DOHH2 (cell line): Measurements from ENCODE around the gene IER2.
"Not testable (repeated sequence)": the region's sequence is repeated elsewhere in the genome, so short reads cannot be mapped to it uniquely, and the experiment has no call there.

ENCODE experiments used
- H3F3A ChIP-seq: fragments of 200-600 bp; sonication (generic), shearing (Covaris generic); 2 replicates; pipeline ENCODE4 v1.6.0; 2016; ENCODE audit warnings: antibody characterized with exemption, mild to moderate bottlenecking; ENCODE audit not compliant: control insufficient read depth, insufficient read depth
- H3K27ac ChIP-seq: fragments of 200-600 bp; sonication (generic); 2 replicates; pipeline ENCODE4 v1.5.1; 2014; ENCODE audit warnings: low read depth, mild to moderate bottlenecking, low read length, moderate library complexity
- H3K27me3 ChIP-seq: fragments of 200-600 bp; sonication (generic); 2 replicates; pipeline ENCODE4 v1.6.1; 2014; ENCODE audit warnings: mild to moderate bottlenecking, low read length, mixed read lengths; ENCODE audit not compliant: control insufficient read depth
- H3K36me3 ChIP-seq: fragments of 200-600 bp; sonication (generic); 2 replicates; pipeline ENCODE4 v1.6.1; 2014; ENCODE audit warnings: mild to moderate bottlenecking, low read length, moderate library complexity, mixed read lengths; ENCODE audit not compliant: control insufficient read depth
- H3K4me1 ChIP-seq: fragments of 200-600 bp; sonication (generic); 2 replicates; pipeline ENCODE4 v1.6.1; 2014; ENCODE audit warnings: mild to moderate bottlenecking, low read length, mixed read lengths; ENCODE audit not compliant: control insufficient read depth
- H3K4me2 ChIP-seq: fragments of 200-600 bp; sonication (generic); 2 replicates; pipeline ENCODE4 v1.6.0; 2014; ENCODE audit warnings: mild to moderate bottlenecking, low read length, moderate library complexity
- H3K4me3 ChIP-seq: fragments of 200-600 bp; sonication (generic); 2 replicates; pipeline ENCODE4 v1.5.1; 2014; ENCODE audit warnings: mild to moderate bottlenecking, low read length, mixed read lengths
- H3K79me2 ChIP-seq: fragments of 200-600 bp; sonication (generic); 2 replicates; pipeline ENCODE4 v1.6.1; 2014; ENCODE audit warnings: mild to moderate bottlenecking, low read length, mixed read lengths; ENCODE audit not compliant: control insufficient read depth
- H3K9me2 ChIP-seq: fragments of 200-600 bp; sonication (generic); replicated peaks from 2 replicates; pipeline ENCODE4 v1.6.1; 2014; ENCODE audit warnings: mild to moderate bottlenecking, low read length, mixed read lengths; ENCODE audit not compliant: control insufficient read depth
- H3K9me3 ChIP-seq: fragments of 200-600 bp; sonication (generic); 2 replicates; pipeline ENCODE4 v1.6.1; 2014; ENCODE audit warnings: antibody characterized with exemption, low read length, mixed read lengths; ENCODE audit not compliant: control insufficient read depth, insufficient read depth
- H4K20me1 ChIP-seq: fragments of 200-600 bp; sonication (generic); 2 replicates; pipeline ENCODE4 v1.6.0; 2014; ENCODE audit warnings: low read depth, mild to moderate bottlenecking, antibody characterized with exemption, low read length, moderate library complexity; ENCODE audit not compliant: control insufficient read depth, insufficient read depth
- EZH2phosphoT487 ChIP-seq: fragments of 200-600 bp; sonication (generic); IDR thresholded peaks from 2 replicates; pipeline ENCODE4 v1.6.1; 2017; ENCODE audit warnings: borderline replicate concordance, mild to moderate bottlenecking, antibody characterized with exemption, low read length, moderate library complexity, mixed read lengths
- TF ChIP-seq, protein P1 (sequence below): fragments of 200-600 bp; sonication (generic); IDR thresholded peaks from one replicate; pipeline ENCODE4 v1.5.1; 2014; ENCODE audit warnings: antibody characterized with exemption, mild to moderate bottlenecking, low read depth, low read length; ENCODE audit not compliant: poor library complexity, severe bottlenecking

IER2 gene

DNA sequence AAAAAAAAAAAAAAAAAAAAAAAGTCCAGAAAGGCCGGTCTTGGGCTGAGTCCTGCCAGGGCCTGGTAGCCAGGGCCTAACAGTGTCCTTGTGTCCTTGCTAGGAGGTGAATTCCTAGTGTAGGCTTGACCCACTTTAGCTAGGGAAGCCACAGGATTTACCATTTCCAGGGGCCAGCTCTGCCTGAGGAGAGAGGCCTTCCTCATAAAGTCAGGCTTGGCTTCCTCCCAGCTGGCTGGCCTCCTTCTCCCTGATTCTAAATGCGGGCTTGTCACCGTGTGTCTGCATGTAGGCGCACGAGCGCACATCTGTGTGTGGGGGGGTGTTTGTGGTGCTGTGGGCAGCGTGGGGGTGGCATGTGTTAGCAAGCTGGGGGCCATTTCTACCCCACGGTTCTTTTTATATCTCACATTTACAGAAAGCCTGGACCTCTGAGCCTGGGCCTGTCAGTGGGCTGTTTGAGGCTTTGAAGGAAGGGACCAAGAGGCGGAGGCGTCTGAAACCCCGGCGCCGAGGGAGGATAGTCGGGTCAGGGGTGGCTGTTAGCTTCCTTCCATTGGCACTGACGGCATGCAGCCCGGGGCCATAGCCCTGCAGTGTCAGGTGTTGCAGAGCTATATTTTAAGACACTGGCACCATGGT is 31.7 kb downstream of the IER2 start:
- H3K79me2 ChIP-seq: no peaks in the 10 kb centered on the region
- H3K27me3 ChIP-seq: no peaks in the 10 kb centered on the region
- no peaks in the 10 kb centered on the region for H3K36me3 ChIP-seq
- H4K20me1 ChIP-seq: no peaks in the 10 kb centered on the region
- H3K27ac ChIP-seq: no peak overlapping the region
- TF ChIP-seq, protein P1, sequence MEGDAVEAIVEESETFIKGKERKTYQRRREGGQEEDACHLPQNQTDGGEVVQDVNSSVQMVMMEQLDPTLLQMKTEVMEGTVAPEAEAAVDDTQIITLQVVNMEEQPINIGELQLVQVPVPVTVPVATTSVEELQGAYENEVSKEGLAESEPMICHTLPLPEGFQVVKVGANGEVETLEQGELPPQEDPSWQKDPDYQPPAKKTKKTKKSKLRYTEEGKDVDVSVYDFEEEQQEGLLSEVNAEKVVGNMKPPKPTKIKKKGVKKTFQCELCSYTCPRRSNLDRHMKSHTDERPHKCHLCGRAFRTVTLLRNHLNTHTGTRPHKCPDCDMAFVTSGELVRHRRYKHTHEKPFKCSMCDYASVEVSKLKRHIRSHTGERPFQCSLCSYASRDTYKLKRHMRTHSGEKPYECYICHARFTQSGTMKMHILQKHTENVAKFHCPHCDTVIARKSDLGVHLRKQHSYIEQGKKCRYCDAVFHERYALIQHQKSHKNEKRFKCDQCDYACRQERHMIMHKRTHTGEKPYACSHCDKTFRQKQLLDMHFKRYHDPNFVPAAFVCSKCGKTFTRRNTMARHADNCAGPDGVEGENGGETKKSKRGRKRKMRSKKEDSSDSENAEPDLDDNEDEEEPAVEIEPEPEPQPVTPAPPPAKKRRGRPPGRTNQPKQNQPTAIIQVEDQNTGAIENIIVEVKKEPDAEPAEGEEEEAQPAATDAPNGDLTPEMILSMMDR: no peak
- no peak for TF ChIP-seq EZH2phosphoT487
- peak overlapping the region; percentile 50 for H3K4me2 ChIP-seq
- H3K9me3 ChIP-seq: no peaks in the 10 kb centered on the region
- H3K4me1 ChIP-seq: peaks cover 22% of the 10 kb centered on the region
- H3F3A ChIP-seq: no peaks in the 10 kb centered on the region
- H3K4me3 ChIP-seq: peak overlapping the region; percentile 34; the same call in 1 of the 2 replicates
- no peaks in the 10 kb centered on the region for H3K9me2 ChIP-seq

DNA sequence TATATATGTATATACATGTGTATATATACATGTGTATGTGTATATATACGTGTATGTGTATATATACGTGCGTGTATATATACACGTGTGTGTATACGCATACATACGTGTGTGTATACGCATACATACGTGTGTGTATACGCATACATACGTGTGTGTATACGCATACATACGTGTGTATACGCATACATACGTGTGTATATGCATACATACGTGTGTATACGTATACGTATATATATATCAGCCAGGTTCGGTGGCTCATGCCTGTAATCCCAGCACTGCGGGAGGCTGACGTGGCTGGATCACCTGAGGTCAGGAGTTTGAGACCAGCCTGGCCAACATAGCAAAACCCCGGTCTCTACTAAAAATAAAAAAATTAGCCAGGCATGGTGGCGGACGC is 34.7 kb downstream of the IER2 start:
- H3K4me3 ChIP-seq, H3K27ac ChIP-seq, H4K20me1 ChIP-seq, H3K9me2 ChIP-seq, H3K4me2 ChIP-seq, H3K27me3 ChIP-seq, H3K9me3 ChIP-seq, H3K79me2 ChIP-seq, H3K36me3 ChIP-seq, H3F3A ChIP-seq: not testable (repeated sequence)
- peaks cover 20% of the 10 kb centered on the region for H3K4me1 ChIP-seq

DNA sequence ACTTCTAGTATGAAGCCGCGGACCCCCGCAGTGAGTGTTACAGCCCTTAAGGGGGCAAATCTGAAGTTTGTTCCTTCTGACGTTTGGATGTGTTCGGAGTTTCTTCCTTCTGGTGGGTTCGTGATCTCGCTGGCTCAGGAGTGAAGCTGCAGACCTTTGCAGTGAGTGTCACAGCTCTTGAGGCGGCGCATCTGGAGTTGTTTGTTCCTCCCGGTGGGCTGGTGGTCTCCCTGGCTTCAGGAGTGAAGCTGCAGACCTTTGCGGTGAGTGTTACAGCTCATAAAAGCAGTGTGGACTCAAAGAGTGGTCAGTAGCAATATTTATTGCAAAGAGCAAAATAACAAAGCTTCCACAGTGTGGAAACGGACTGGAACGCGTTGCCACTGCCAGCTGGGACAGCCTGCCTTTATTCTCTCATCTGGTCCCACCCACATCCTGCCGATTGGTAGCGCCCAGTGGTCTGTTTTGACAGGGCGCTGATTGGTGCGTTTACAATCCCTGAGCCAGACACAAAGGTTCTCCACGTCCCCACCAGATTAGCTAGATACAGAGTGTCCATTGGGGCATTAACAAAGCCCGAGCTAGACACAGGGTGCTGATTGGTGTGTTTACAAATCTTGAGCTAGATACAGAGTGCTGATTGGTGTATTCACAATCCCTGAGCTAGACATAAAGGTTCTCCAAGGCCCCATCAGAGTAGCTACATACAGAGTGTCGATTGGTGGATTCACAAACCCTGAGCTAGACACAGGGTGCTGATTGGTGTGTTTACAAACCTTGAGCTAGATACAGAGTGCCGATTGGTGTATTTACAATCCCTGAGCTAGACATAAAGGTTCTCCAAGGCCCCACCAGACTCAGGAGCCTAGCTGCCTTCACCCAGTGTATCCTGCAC is 35.8 kb downstream of the IER2 start:
- not testable (repeated sequence) for H3F3A ChIP-seq, H3K4me2 ChIP-seq, H4K20me1 ChIP-seq, H3K79me2 ChIP-seq, H3K4me3 ChIP-seq, H3K9me3 ChIP-seq, H3K36me3 ChIP-seq, H3K27me3 ChIP-seq, H3K9me2 ChIP-seq, H3K27ac ChIP-seq
- H3K4me1 ChIP-seq: peaks cover 15% of the 10 kb centered on the region

DNA sequence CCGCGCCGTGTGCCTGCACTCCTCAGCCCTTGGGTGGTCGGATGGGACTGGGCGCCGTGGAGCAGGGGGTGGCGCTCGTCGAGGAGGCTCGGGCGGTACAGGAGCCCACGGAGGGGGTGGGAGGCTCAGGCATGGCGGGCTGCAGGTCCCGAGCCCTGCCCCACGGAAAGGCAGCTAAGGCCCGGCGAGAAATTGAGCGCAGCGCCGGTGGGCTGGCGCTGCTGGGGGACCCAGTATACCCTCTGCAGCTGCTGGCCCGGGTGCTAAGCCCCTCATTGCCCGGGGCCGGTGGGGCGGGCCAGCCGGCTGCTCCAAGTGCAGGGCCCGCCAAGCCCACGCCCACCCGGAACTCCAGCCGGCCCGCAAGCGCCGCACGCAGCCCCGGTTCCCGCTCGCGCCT is 36.5 kb downstream of the IER2 start:
- H3K4me2 ChIP-seq, H3K9me3 ChIP-seq, H3K27ac ChIP-seq, H4K20me1 ChIP-seq, H3K36me3 ChIP-seq, H3F3A ChIP-seq, H3K4me3 ChIP-seq, H3K79me2 ChIP-seq, H3K27me3 ChIP-seq, H3K9me2 ChIP-seq: not testable (repeated sequence)
- H3K4me1 ChIP-seq: peaks cover 13% of the 10 kb centered on the region

DNA sequence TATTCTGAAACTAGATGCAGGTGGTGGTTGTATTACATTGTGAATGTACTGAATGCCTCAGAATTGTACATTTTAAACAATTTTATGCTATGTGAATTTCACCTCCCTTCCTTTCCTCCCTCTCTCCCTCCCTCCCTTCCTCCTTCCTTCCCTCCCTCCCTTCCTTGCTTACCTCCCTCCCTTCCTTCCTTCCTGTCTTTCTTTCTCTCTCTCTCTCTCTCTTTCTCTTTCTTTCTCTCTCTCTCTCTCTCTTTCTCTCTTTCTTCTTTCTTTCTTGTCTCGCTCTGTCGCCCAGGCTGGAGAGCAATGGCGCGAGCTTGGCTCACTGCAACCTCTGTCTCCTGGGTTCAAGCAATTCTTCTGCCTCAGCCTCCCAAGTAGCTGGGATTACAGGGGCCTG is 37.2 kb downstream of the IER2 start:
- Histone ChIP-seq H3K27me3 (no peaks in the 10 kb centered on the region), H3F3A (no peaks in the 10 kb centered on the region), H3K4me3 (no peak overlapping the region), H3K36me3 (no peaks in the 10 kb centered on the region), H3K4me1 (peaks cover 7% of the 10 kb centered on the region), H3K79me2 (no peaks in the 10 kb centered on the region), H3K27ac (no peak overlapping the region), H3K4me2 (no peak overlapping the region), H4K20me1 (no peaks in the 10 kb centered on the region), H3K9me3 (no peaks in the 10 kb centered on the region), H3K9me2 (no peaks in the 10 kb centered on the region)
- TF ChIP-seq, protein P1: no peak
- TF ChIP-seq EZH2phosphoT487: no peak
